NCI-H1436 (cell line): ENCODE results near the gene ADCYAP1R1.
"Not testable (repeated sequence)": the region's sequence is repeated elsewhere in the genome, so short reads cannot be mapped to it uniquely, and the experiment has no call there.

ENCODE experiments used
- DNase-seq: peaks from one replicate; lab custom pipeline; 2025; lab: John Stamatoyannopoulos, UW

Gene ADCYAP1R1

DNA sequence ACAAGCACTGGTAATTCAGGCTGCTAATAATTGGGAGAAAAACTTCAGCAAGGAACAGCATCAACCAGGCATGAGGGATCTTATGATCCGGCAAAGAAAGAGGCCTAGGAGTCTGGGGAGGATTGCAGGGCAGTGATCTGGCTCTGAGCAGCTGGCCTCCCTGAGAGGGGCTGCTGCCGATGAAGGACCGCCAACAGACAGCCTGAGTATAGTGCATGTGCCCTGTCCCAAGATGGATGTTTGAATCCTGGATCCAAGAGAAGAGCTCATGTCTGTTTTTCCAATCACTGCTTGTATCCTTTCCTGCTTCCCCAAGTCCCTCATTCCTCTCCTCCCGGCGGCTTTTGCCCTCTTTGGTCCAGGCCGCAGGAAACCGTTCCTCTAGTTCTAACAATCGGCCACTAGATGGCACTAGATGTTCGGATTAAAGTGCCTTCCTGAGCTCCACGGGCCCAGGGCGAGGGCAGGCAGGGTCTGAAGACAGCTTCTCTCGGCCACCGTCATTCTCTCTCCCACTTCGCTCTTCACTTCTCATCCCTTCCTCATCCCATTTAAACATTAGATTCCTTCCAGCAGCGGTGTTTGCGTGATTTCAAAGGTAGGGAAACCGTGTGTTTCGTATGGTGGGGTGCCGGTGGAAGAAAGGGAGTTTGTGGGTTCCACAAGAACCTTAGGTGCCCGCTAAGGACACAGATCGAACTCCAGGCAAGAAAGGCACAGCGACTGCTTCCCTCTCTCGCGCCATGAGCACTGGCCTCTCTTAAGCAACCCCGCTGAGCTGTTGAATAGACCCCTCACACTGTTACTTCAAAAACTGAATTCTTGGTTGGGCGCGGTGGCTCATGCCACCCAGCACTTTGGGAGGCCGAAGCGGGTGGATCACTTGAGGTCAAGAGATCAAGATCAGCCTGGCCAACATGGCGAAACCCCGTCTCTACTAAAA lies 82.4 kb downstream of the ADCYAP1R1 start:
- DNase-seq: peak; percentile 73

DNA sequence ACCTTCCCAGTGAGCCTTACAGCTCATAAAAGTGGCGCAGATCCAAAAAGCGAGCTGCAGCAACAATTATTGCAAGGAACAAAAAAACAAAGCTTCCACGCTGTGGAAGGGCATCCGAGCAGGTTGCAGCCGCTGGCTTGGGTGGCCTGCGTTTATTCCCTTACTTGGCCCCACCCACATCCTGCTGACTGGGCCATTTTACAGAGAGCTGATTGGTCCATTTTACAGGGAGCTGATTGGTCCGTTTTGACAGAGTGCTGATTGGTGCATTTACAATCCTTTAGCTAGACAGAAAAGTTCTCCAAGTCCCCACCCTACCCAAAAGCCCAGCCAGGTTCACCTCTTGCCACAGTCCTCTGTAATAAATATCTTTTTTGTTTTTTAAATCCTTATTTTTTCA lies 85.1 kb downstream of the ADCYAP1R1 start:
- DNase-seq: no peak

DNA sequence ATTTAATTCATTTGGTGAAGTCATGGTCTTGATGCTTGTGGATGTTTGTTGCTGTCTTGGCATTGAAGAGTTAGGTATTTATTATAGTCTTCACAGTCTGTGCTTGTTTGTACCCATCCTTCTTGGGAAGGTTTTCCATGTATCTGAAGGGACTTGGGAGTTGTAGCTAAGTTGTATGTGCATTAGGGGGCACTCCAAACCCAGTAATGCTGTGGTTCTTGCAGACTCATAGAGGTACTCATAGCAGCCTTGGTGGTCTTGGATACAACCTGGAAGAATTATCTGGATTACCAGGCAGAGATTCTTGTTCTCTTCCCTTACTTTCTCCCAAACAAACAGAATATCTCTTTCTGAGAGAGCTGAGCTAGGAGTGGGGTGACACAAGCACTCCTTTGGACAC lies 93.2 kb downstream of the ADCYAP1R1 start:
- no peak for DNase-seq

DNA sequence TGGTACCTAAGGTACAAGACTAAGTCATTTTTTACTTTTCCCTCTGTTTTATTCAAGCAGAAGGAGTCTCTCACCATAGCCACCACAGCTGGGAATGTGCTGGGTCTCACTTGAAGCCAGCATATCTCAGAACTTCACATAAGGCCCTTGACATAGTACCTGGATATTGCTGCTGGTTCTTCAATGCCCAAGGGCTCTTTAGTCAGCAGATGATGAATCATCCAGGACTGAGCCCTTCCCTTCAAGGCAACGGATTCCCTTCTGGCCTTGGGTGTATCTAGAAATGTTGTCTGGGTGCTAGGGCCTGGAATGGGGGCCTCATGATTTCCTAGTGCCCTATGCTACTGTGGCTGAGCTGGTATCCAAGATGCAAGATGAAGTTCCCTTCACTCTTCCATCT lies 93.9 kb downstream of the ADCYAP1R1 start:
- DNase-seq: no peak

DNA sequence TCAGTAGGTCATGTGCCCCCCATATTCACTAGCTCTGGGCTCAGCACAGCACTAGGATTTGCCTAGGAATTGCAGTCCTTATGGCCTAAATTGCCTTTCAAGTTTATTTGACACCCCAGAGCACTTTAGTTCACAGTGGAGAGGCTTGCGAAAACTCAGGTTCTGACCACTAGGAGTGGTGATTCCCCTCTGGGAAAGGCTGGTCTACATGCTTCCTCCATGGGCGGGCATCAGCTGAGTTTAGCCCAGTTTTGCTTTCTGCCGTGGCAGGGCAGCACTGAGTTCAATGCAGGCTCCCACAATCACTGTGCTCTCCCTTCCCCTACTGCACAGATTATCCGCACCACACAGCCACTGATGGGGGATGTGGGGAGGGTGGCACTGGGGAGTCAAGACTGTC lies 94.4 kb downstream of the ADCYAP1R1 start:
- no peak for DNase-seq

DNA sequence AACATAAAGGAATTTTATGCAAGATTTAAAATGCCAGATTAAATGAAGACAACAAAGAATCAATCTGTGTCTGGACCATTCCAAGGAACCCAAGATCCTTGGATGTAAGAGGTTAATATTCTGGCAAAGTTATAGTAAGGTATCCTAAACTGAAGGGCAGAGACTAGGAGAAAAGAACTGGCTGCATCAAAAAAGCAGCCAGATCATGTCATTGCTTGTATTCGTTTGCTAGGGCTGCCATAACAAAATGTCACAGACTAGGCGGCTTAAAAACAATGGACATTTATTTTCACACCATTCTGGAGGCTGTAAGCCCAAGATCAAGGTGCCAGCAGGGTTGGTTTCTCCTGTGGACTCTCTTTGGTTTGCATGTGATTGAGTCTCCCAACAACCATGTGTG lies 99.7 kb downstream of the ADCYAP1R1 start:
- no peak for DNase-seq

DNA sequence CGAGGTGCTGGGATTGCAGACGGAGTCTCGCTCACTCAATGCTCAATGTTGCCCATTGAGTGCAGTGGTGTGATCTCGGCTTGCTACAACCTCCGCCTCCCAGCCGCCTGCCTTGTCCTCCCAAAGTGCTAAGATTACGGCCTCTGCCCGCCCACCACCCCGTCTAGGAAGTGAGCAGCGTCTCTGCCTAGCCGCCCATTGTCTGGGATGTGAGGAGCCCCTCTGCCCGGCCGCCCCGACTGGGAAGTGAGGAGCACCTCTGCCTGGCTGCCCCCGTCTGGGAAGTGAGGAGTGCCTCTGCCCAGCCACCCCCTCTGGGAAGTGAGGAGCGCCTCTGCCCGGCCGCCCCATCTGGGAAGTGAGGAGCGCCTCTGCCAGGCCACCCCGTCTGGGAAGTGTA lies 101.2 kb downstream of the ADCYAP1R1 start:
- not testable (repeated sequence) for DNase-seq

DNA sequence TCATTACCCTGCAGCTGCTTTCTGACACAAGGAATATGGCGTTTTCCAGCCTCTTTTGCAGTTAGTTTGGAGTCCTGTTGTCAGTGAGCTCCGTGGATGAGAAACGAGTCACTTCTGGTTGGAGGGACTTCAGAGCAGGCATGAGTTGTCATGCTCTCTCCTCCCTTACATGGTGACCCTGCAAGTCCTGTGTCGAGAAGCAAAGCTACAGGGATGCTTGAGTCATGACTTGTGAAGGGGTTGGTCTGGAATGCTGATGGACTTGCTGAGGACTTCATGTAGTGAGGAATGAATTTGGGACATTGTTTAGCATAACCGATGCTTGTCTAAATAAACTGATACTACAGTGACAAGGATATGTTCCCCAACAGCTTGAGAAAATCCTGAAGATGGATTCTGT lies 108.8 kb downstream of the ADCYAP1R1 start:
- no peak for DNase-seq
